Upper lobe of left lung (tissue), 4 donors: Measurements from ENCODE around the gene MEGF8.

Experiments
- EP300 ChIP-seq, 4 donors: sonication (generic); formaldehyde crosslinking; IDR thresholded peaks; one replicate each; pipeline ENCODE4 v1.5.1; 2017; ENCODE audit warnings: antibody characterized with exemption in 4 of 4, control low read depth in 2 of 4
- POLR2A ChIP-seq, 4 donors: fragments of 450-650 bp; IDR thresholded peaks; one replicate each; pipeline ENCODE4 v1.5.1; 2016 to 2017; ENCODE audit warnings: antibody characterized with exemption in 4 of 4, mild to moderate bottlenecking in 2 of 4
- TF ChIP-seq, protein P1 (sequence below), 6 experiments: fragments of 450-650 bp in 4 of 6; fragments of 200-600 bp in 2 of 6; sonication (generic) in 2 of 6; IDR thresholded peaks; one replicate each; pipeline ENCODE4 v1.5.1; 2016 to 2019; ENCODE audit warnings: antibody characterized with exemption in 6 of 6

GRCh38 chr19:42332059-42332458 lies 6.6 kb downstream of the MEGF8 start:
- TF ChIP-seq POLR2A (IDR thresholded peaks at IDR 0.05) (no peak), EP300 (IDR thresholded peaks at IDR 0.05) (no peak)
- TF ChIP-seq, protein P1, sequence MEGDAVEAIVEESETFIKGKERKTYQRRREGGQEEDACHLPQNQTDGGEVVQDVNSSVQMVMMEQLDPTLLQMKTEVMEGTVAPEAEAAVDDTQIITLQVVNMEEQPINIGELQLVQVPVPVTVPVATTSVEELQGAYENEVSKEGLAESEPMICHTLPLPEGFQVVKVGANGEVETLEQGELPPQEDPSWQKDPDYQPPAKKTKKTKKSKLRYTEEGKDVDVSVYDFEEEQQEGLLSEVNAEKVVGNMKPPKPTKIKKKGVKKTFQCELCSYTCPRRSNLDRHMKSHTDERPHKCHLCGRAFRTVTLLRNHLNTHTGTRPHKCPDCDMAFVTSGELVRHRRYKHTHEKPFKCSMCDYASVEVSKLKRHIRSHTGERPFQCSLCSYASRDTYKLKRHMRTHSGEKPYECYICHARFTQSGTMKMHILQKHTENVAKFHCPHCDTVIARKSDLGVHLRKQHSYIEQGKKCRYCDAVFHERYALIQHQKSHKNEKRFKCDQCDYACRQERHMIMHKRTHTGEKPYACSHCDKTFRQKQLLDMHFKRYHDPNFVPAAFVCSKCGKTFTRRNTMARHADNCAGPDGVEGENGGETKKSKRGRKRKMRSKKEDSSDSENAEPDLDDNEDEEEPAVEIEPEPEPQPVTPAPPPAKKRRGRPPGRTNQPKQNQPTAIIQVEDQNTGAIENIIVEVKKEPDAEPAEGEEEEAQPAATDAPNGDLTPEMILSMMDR (IDR thresholded peaks at IDR 0.05) = no peak
